Measurements from ENCODE around the gene SF3A2.
"Not testable (repeated sequence)": the region's sequence is repeated elsewhere in the genome, so short reads cannot be mapped to it uniquely, and the experiment has no call there.

The SF3A2 gene

GRCh38 chr19:2274931-2275535, 38.4 kb downstream of the SF3A2 start:
- no peak for DNase-seq (ENCODE audit: low read depth)

GRCh38 chr19:2275588-2276428, 39.2 kb downstream of the SF3A2 start:
- DNase-seq (ENCODE audit: low read depth) = no peak

- DNase-seq (ENCODE audit: low read depth) = no peak
Measured at GRCh38 chr19:2276429-2276986, 39.9 kb downstream of the SF3A2 start.

- DNase-seq (ENCODE audit: low read depth) = no peak
Measured at GRCh38 chr19:2277138-2277537, 40.5 kb downstream of the SF3A2 start.

- no peak for DNase-seq (ENCODE audit: low read depth)
Measured at GRCh38 chr19:2278459-2279158, 42.0 kb downstream of the SF3A2 start.

- no peak for DNase-seq (ENCODE audit: low read depth)
Measured at GRCh38 chr19:2280633-2281264, 44.1 kb downstream of the SF3A2 start.

- not testable (repeated sequence) for DNase-seq (ENCODE audit: low read depth)
Measured at GRCh38 chr19:2281265-2282061, 44.8 kb downstream of the SF3A2 start.

GRCh38 chr19:2282062-2282861, 45.6 kb downstream of the SF3A2 start, which contains the start of gene PEAK3:
Gene PEAK3, minus strand, starts transcription at chr19:2282175. Its CDS starts 1,244 bp downstream, at chr19:2280931.
- no peak for DNase-seq (ENCODE audit: low read depth)

- DNase-seq (ENCODE audit: low read depth) = no peak
Measured at GRCh38 chr19:2282862-2283237, 46.2 kb downstream of the SF3A2 start.

GRCh38 chr19:2283835-2284507, 47.3 kb downstream of the SF3A2 start:
- no peak for DNase-seq (ENCODE audit: low read depth)

- DNase-seq (ENCODE audit: low read depth) = no peak
Measured at GRCh38 chr19:2286402-2287140, 49.9 kb downstream of the SF3A2 start.

GRCh38 chr19:2287585-2288337, 51.1 kb downstream of the SF3A2 start:
- DNase-seq (ENCODE audit: low read depth) = no peak

- no peak for DNase-seq (ENCODE audit: low read depth)
Measured at GRCh38 chr19:2288338-2288817, 51.8 kb downstream of the SF3A2 start.

GRCh38 chr19:2288818-2289713, 52.4 kb downstream of the SF3A2 start:
- no peak for DNase-seq (ENCODE audit: low read depth)

GRCh38 chr19:2289714-2290435, 53.3 kb downstream of the SF3A2 start:
- no peak for DNase-seq (ENCODE audit: low read depth)

- no peak for DNase-seq (ENCODE audit: low read depth)
Measured at GRCh38 chr19:2290441-2291184, 54.0 kb downstream of the SF3A2 start.

Data from stimulated activated CD8-positive, alpha-beta memory T cell treated with anti-CD3 and anti-CD28 coated beads, Interleukin-7, amount 100 ng/mL, for 24 hours (primary cell).